Measurements from ENCODE around the gene SRSF3.

GRCh38 chr6:36570264-36570663 is 23.9 kb upstream of the SRSF3 start:
- TF ChIP-seq PPARA (CRISPR knock-in tag; IDR thresholded peaks at IDR 0.05; ENCODE audit: borderline replicate concordance) (no peak), TCF4 (CRISPR knock-in tag; IDR thresholded peaks at IDR 0.05; ENCODE audit: borderline replicate concordance) (no peak)
